GM12878 (cell line): ENCODE results near the gene SEMA5A. TPM values are rescaled to one million over a fixed set of nuclear protein-coding genes. Genes with fewer than 3 reads are reported as not detected.

ENCODE experiments used
- ATAC-seq: fragments of 200-7000 bp; cut with Tn5 transposase; 3 replicates; pipeline ENCODE4 v1.9.1; 2020; ENCODE audit warnings: mild to moderate bottlenecking, moderate library complexity
- BruUV-seq: library from RNA; stranded (reverse); fragments of 400-500 nt; replicated peaks from 2 replicates; lab custom pipeline; 2021; lab: Mats Ljungman, UMichigan
- CTCF ChIA-PET: fragments of 300-600 bp; sonication (Branson Sonifier 250); formaldehyde crosslinking; extraction: SDS; loops from one replicate; lab custom pipeline; 2021; ENCODE audit warnings: inconsistent platforms; lab: Yijun Ruan, JAX
- POLR2A ChIA-PET: fragments of 350-600 bp; formaldehyde crosslinking; extraction: SDS; loops from one replicate; lab custom pipeline; 2021; ENCODE audit warnings: inconsistent platforms; lab: Charles Lee
- RAD21 ChIA-PET: fragments of 300-600 bp; sonication (Branson Sonifier 250); formaldehyde crosslinking; loops from one replicate; lab custom pipeline; 2023; ENCODE audit warnings: antibody characterized with exemption; ENCODE audit not compliant: unreplicated experiment; lab: Charles Lee
- SMC1A ChIA-PET: fragments of 300-600 bp; sonication (Branson Sonifier 250); formaldehyde crosslinking; loops from one replicate; lab custom pipeline; 2023; ENCODE audit not compliant: unreplicated experiment, uncharacterized antibody; lab: Charles Lee
- DNase-seq: peaks from one replicate; pipeline ENCODE4 v3.0.0-alpha.2; 2011; ENCODE audit warnings: low read depth, low spot score
- FAIRE-seq: peaks from 3 replicates; lab custom pipeline; 2011; peaks lifted over from hg19 to GRCh38; lab: Jason Lieb, UNC
- H2AFZ ChIP-seq: 2 replicates; pipeline ENCODE4 v1.6.0; 2011; ENCODE audit warnings: low read depth, low read length, control low read depth; ENCODE audit not compliant: control insufficient read depth
- H3K27ac ChIP-seq: 2 replicates; pipeline ENCODE4 v1.5.1; 2011; ENCODE audit warnings: control low read depth; ENCODE audit not compliant: control insufficient read depth, insufficient read depth
- H3K27me3 ChIP-seq, 2 experiments: replicated peaks in 1 of 2; 2 replicates each; pipeline versions ENCODE4 v1.6.0 to v1.6.1; 2011; ENCODE audit warnings: low read length in 1 of 2; ENCODE audit not compliant: control insufficient read depth in 2 of 2, insufficient read depth in 2 of 2
- H3K36me3 ChIP-seq, 2 experiments: 2 replicates each; pipeline ENCODE4 v1.5.1; 2011; ENCODE audit warnings: low read length in 1 of 2; ENCODE audit not compliant: control insufficient read depth in 2 of 2, insufficient read depth in 2 of 2
- H3K4me1 ChIP-seq: 2 replicates; pipeline ENCODE4 v1.6.1; 2011; ENCODE audit warnings: mild to moderate bottlenecking, low read length, moderate library complexity, mixed read lengths; ENCODE audit not compliant: control insufficient read depth, insufficient read depth
- H3K4me2 ChIP-seq: 2 replicates; pipeline ENCODE4 v1.6.0; 2011; ENCODE audit warnings: control low read depth; ENCODE audit not compliant: control insufficient read depth, insufficient read depth
- H3K4me3 ChIP-seq: fragments of 200-600 bp; sonication (generic); 2 replicates; pipeline ENCODE4 v1.5.1; 2016
- H3K79me2 ChIP-seq: 2 replicates; pipeline ENCODE4 v1.6.0; 2011; ENCODE audit warnings: low read length; ENCODE audit not compliant: control insufficient read depth, insufficient read depth
- H3K9ac ChIP-seq: 2 replicates; pipeline ENCODE4 v1.8.0; 2011; ENCODE audit warnings: low read length, control low read depth, mixed read lengths; ENCODE audit not compliant: control insufficient read depth, insufficient read depth
- H3K9me3 ChIP-seq: replicated peaks from 3 replicates; pipeline ENCODE4 v1.5.1; 2011; ENCODE audit warnings: mild to moderate bottlenecking, low read length; ENCODE audit not compliant: control insufficient read depth, insufficient read depth
- H4K20me1 ChIP-seq: 2 replicates; pipeline ENCODE4 v1.6.0; 2011; ENCODE audit not compliant: control insufficient read depth, insufficient read depth
- BACH1 ChIP-seq: fragments of 450-650 bp; IDR thresholded peaks from 2 replicates; pipeline ENCODE4 v1.6.1; 2017; ENCODE audit warnings: mild to moderate bottlenecking, borderline replicate concordance
- CHD4 ChIP-seq: fragments of 200-600 bp; sonication (generic); IDR thresholded peaks from 2 replicates; pipeline ENCODE4 v1.6.1; 2016; ENCODE audit warnings: mild to moderate bottlenecking
- CTCF ChIP-seq, 3 experiments: IDR thresholded peaks in 2 of 3; conservative IDR thresholded peaks in 1 of 3; 2 replicates each; pipeline ENCODE4 v1.5.1; 2011; ENCODE audit warnings: low read depth in 3 of 3, low read length in 3 of 3, mild to moderate bottlenecking in 3 of 3, control low read depth in 2 of 3, moderate library complexity in 2 of 3, inconsistent platforms in 1 of 3, mixed read lengths in 1 of 3; ENCODE audit not compliant: control insufficient read depth in 2 of 3, insufficient read depth in 1 of 3; ENCODE audit errors: extremely low read depth in 1 of 3
- E4F1 ChIP-seq: fragments of 450-650 bp; IDR thresholded peaks from 2 replicates; pipeline ENCODE4 v1.6.1; 2018; ENCODE audit warnings: borderline replicate concordance, mild to moderate bottlenecking; ENCODE audit not compliant: partially characterized antibody
- HCFC1 ChIP-seq: fragments of 150-350 bp; IDR thresholded peaks from 2 replicates; pipeline ENCODE4 v1.6.1; 2014; ENCODE audit warnings: low read length
- MAX ChIP-seq: IDR thresholded peaks from 2 replicates; pipeline ENCODE4 v1.6.1; 2012; ENCODE audit warnings: low read depth, low read length, improper control_type of control experiment
- MEF2A ChIP-seq: IDR thresholded peaks from 2 replicates; pipeline ENCODE4 v1.6.1; 2011; ENCODE audit warnings: low read depth, mild to moderate bottlenecking, low read length, moderate library complexity; ENCODE audit not compliant: insufficient read depth
- MXI1 ChIP-seq: fragments of 150-350 bp; IDR thresholded peaks from 2 replicates; pipeline ENCODE4 v1.6.1; 2011; ENCODE audit warnings: low read depth, mild to moderate bottlenecking, inconsistent platforms, low read length, improper control_type of control experiment
- NFIC ChIP-seq: IDR thresholded peaks from 2 replicates; pipeline ENCODE4 v1.6.1; 2012; ENCODE audit warnings: low read depth, mild to moderate bottlenecking, inconsistent platforms, low read length, moderate library complexity
- NFXL1 ChIP-seq: fragments of 450-650 bp; IDR thresholded peaks from 2 replicates; pipeline ENCODE4 v1.6.1; 2017; ENCODE audit warnings: antibody characterized with exemption, mild to moderate bottlenecking, borderline replicate concordance
- PML ChIP-seq: IDR thresholded peaks from 2 replicates; pipeline ENCODE4 v1.6.1; 2012; ENCODE audit warnings: low read length, inconsistent platforms
- POLR2A ChIP-seq: IDR thresholded peaks from 2 replicates; pipeline ENCODE4 v1.6.1; 2011; ENCODE audit warnings: low read depth, mild to moderate bottlenecking, low read length
- POLR2AphosphoS5 ChIP-seq: IDR thresholded peaks from 2 replicates; pipeline ENCODE4 v1.6.1; 2011; ENCODE audit warnings: mild to moderate bottlenecking, low read length, inconsistent platforms
- RAD21 ChIP-seq: IDR thresholded peaks from 2 replicates; pipeline ENCODE4 v1.6.1; 2011; ENCODE audit warnings: mild to moderate bottlenecking, low read depth, low read length, moderate library complexity; ENCODE audit not compliant: insufficient read depth
- SREBF1 ChIP-seq: IDR thresholded peaks from 2 replicates; pipeline ENCODE4 v1.6.1; 2012; ENCODE audit warnings: mild to moderate bottlenecking, low read length
- ZBTB4 ChIP-seq: fragments of 450-650 bp; formaldehyde crosslinking; IDR thresholded peaks from 2 replicates; pipeline ENCODE4 v1.4.0; 2022; ENCODE audit warnings: mild to moderate bottlenecking, moderate library complexity
- WGBS: methylation state at CpG from one replicate; pipeline ENCODE4 v1.1.6; 2016; ENCODE audit warnings: low lambda C conversion rate; ENCODE audit not compliant: insufficient replicate concordance, insufficient coverage; ENCODE audit errors: missing lambda C conversion rate; 5-methylcytosine and 5-hydroxymethylcytosine counted together
- in situ Hi-C: fragments of 300-500 bp; cut with MboI; formaldehyde crosslinking; loops from 9 replicates; pipeline ENCODE4 v1.14.3; 2018; ENCODE audit warnings: mixed read lengths
- intact Hi-C: fragments of 100-400 bp; cut with micrococcal nuclease; formaldehyde crosslinking; loops from one replicate; pipeline ENCODE4 v1.14.2; 2022; ENCODE audit not compliant: unreplicated experiment
- polyA plus RNA-seq, 11 experiments: library from polyadenylated mRNA; depleted of rRNA in 4 of 11; unstranded in 6 of 11; stranded (reverse) in 5 of 11; fragments of >200 nt; fragmentation: Nextera tagmentation in 4 of 11; fragmentation: Illumina TruSeq in 1 of 11; extraction: Ambion mirVana in 4 of 11; extraction: Trizol in 1 of 11; gene quantifications; 1 replicate in 1 of 11; 2 replicates in 10 of 11; pipeline versions ENCODE4 v1.2.1 to v1.2.3, GENCODE V29; 2011 to 2016; ENCODE audit warnings: inconsistent platforms in 2 of 11, missing spikeins in 2 of 11, low read depth in 1 of 11
- total RNA-seq, 4 experiments: library from RNA; depleted of rRNA in 3 of 4; stranded (reverse); fragments of >200 nt in 3 of 4; fragmentation: Illumina TruSeq in 1 of 4; extraction: Trizol in 1 of 4; gene quantifications; 2 replicates each; pipeline versions ENCODE4 v1.2.1 to v1.2.3, GENCODE V29; 2013 to 2021

The SEMA5A gene
- total and polyA plus RNA-seq, 10 of the 15 experiments (the other 5 are each of a cell fraction or from before 2014, with no cell fraction given), result 0.03 to 2.4 (median 0.09) TPM; not detected in 1

- TF ChIP-seq ZBTB4 (CRISPR knock-in tag) (no peak), RAD21 (no peak), MXI1 (no peak), CHD4 (no peak), NFXL1 (no peak), MEF2A (no peak)
Measured at GRCh38 chr5:9573796-9574195, 27.9 kb upstream of the SEMA5A start (continued).

GRCh38 chr5:9572246-9572645 is 26.4 kb upstream of the SEMA5A start:
- H3K4me2 ChIP-seq, result no peak overlapping the region
- no peak overlapping the region for H3K9ac ChIP-seq
- WGBS, result 20% methylated on average over 8 of the region's 8 CpGs
- ChIA-PET RAD21 (no interaction called here), SMC1A (no interaction called here), CTCF (no interaction called here), POLR2A (no interaction called here)
- H3K27ac ChIP-seq, result no peak overlapping the region
- in situ Hi-C loops (no loop called here), intact Hi-C loops (no loop called here)
- ATAC-seq (no peak), FAIRE-seq (no peak), DNase-seq (no peak)
- no peaks in the 10 kb centered on the region for H4K20me1 ChIP-seq
- H3K36me3 ChIP-seq, result no peaks in the 10 kb centered on the region
- no peak overlapping the region for H3K4me3 ChIP-seq
- H2AFZ ChIP-seq, result no peak overlapping the region
- H3K4me1 ChIP-seq, result no peaks in the 10 kb centered on the region
- BruUV-seq, result no TSS peak
- H3K27me3 ChIP-seq, result no peaks in the 10 kb centered on the region
- H3K9me3 ChIP-seq, result no peaks in the 10 kb centered on the region
- no peaks in the 10 kb centered on the region for H3K79me2 ChIP-seq
- no peak for TF ChIP-seq HCFC1
- no peak for TF ChIP-seq POLR2A
- no peak for TF ChIP-seq CTCF (IDR thresholded peaks at IDR 0.05 in 2 of 3, conservative IDR thresholded peaks at IDR 0.05 in 1 of 3; ENCODE audit: control insufficient read depth in 2 of 3, extremely low read depth in 1 of 3, insufficient read depth in 1 of 3, low read depth in 3 of 3, low read length in 3 of 3)
- no peak for TF ChIP-seq MAX
- TF ChIP-seq BACH1, result no peak
- no peak for TF ChIP-seq E4F1
- TF ChIP-seq PML, result no peak
- TF ChIP-seq NFIC, result no peak
- no peak for TF ChIP-seq POLR2AphosphoS5
- TF ChIP-seq SREBF1, result no peak
